Measurements from ENCODE around the gene ETHE1. TPM values are rescaled to one million over a fixed set of nuclear protein-coding genes. Genes with fewer than 3 reads are reported as not detected.

The ETHE1 gene
- total RNA-seq, 2 experiments from 2014 or later = 67.9 to 69.1 TPM

GRCh38 chr19:43501661-43502418, 25.2 kb downstream of the ETHE1 start:
- ATAC-seq (no peak), DNase-seq (no peak)
- Mint-ChIP-seq H3K4me1 (ENCODE audit: low read depth) (peaks cover 27% of the 10 kb centered on the region), H3K4me3 (no peak overlapping the region), H3K27ac (no peak overlapping the region), H3K36me3 (ENCODE audit: low read depth) (peaks cover 16% of the 10 kb centered on the region), H3K9me3 (ENCODE audit: insufficient read depth) (no peaks in the 10 kb centered on the region), H3K27me3 (ENCODE audit: low read depth) (no peaks in the 10 kb centered on the region)
- POLR2A ChIA-PET = interaction anchor here (0.6 kb wide), 2 partner anchors 29 to 98 kb away, joined by 3 to 5 read pairs; no protein-coding TSS in a partner anchor
- CTCF ChIA-PET = interaction anchor here (0.5 to 1.0 kb wide), 2 partner anchors 55 to 58 kb away, joined by 3 to 4 read pairs; no protein-coding TSS in a partner anchor

- POLR2A ChIA-PET = no interaction called here
- Mint-ChIP-seq H3K36me3 (ENCODE audit: low read depth) (peaks cover 8% of the 10 kb centered on the region), H3K27ac (no peak overlapping the region), H3K27me3 (ENCODE audit: low read depth) (no peaks in the 10 kb centered on the region), H3K4me3 (no peak overlapping the region), H3K9me3 (ENCODE audit: insufficient read depth) (no peaks in the 10 kb centered on the region), H3K4me1 (ENCODE audit: low read depth) (peaks cover 12% of the 10 kb centered on the region)
- no peak for ATAC-seq
- CTCF ChIA-PET = interaction anchor here (0.9 to 3.0 kb wide), 2 partner anchors 20 to 52 kb away, joined by 4 to 11 read pairs; no protein-coding TSS in a partner anchor
- no peak for DNase-seq
Measured at GRCh38 chr19:43499042-43499441, 28.0 kb downstream of the ETHE1 start.

- CTCF ChIA-PET = interaction anchor here (0.9 to 3.0 kb wide), 2 partner anchors 21 to 52 kb away, joined by 4 to 11 read pairs; no protein-coding TSS in a partner anchor
- Mint-ChIP-seq H3K4me3 (no peak overlapping the region), H3K27ac (no peak overlapping the region), H3K27me3 (ENCODE audit: low read depth) (no peaks in the 10 kb centered on the region), H3K9me3 (ENCODE audit: insufficient read depth) (no peaks in the 10 kb centered on the region), H3K36me3 (ENCODE audit: low read depth) (peaks cover 8% of the 10 kb centered on the region), H3K4me1 (ENCODE audit: low read depth) (peaks cover 6% of the 10 kb centered on the region)
- POLR2A ChIA-PET = interaction anchor here (0.8 kb wide), 1 partner anchor 11 kb away, joined by 3 read pairs; no protein-coding TSS in a partner anchor
- DNase-seq (no peak), ATAC-seq (no peak)
Measured at GRCh38 chr19:43498233-43498842, 28.7 kb downstream of the ETHE1 start.

- Mint-ChIP-seq H3K27ac (no peak overlapping the region), H3K36me3 (ENCODE audit: low read depth) (peaks cover 4% of the 10 kb centered on the region), H3K9me3 (ENCODE audit: insufficient read depth) (no peaks in the 10 kb centered on the region), H3K4me1 (ENCODE audit: low read depth) (no peaks in the 10 kb centered on the region), H3K27me3 (ENCODE audit: low read depth) (no peaks in the 10 kb centered on the region), H3K4me3 (no peak overlapping the region)
- ATAC-seq = no peak
- DNase-seq = no peak
- POLR2A ChIA-PET = no interaction called here
- CTCF ChIA-PET = interaction anchor here (1.5 kb wide), 1 partner anchor 23 kb away, joined by 3 read pairs; no protein-coding TSS in a partner anchor
Measured at GRCh38 chr19:43496960-43497359, 30.0 kb downstream of the ETHE1 start.

- POLR2A ChIA-PET = no interaction called here
- ATAC-seq = no peak
- DNase-seq = no peak
- Mint-ChIP-seq H3K4me3 (no peak overlapping the region), H3K36me3 (ENCODE audit: low read depth) (peaks cover 2% of the 10 kb centered on the region), H3K9me3 (ENCODE audit: insufficient read depth) (no peaks in the 10 kb centered on the region), H3K4me1 (ENCODE audit: low read depth) (no peaks in the 10 kb centered on the region), H3K27me3 (ENCODE audit: low read depth) (no peaks in the 10 kb centered on the region), H3K27ac (no peak overlapping the region)
- CTCF ChIA-PET = interaction anchor here (0.9 kb wide), 1 partner anchor 26 kb away, joined by 3 read pairs; no protein-coding TSS in a partner anchor
Measured at GRCh38 chr19:43495082-43495481, 31.9 kb downstream of the ETHE1 start.

GRCh38 chr19:43490759-43491158, 36.2 kb downstream of the ETHE1 start:
- Mint-ChIP-seq H3K36me3 (ENCODE audit: low read depth) (peaks cover 2% of the 10 kb centered on the region), H3K4me3 (no peak overlapping the region), H3K4me1 (ENCODE audit: low read depth) (peaks cover 2% of the 10 kb centered on the region), H3K9me3 (ENCODE audit: insufficient read depth) (no peaks in the 10 kb centered on the region), H3K27me3 (ENCODE audit: low read depth) (no peaks in the 10 kb centered on the region), H3K27ac (no peak overlapping the region)
- no peak for ATAC-seq
- ChIA-PET CTCF (interaction anchor here (1.2 to 1.6 kb wide), 4 partner anchors 29 to 58 kb away, joined by 3 to 9 read pairs (median 4); no protein-coding TSS in a partner anchor), POLR2A (no interaction called here)
- no peak for DNase-seq

- Mint-ChIP-seq H3K9me3 (ENCODE audit: insufficient read depth) (no peaks in the 10 kb centered on the region), H3K27me3 (ENCODE audit: low read depth) (no peaks in the 10 kb centered on the region), H3K36me3 (ENCODE audit: low read depth) (no peaks in the 10 kb centered on the region), H3K4me3 (no peak overlapping the region), H3K4me1 (ENCODE audit: low read depth) (peaks cover 2% of the 10 kb centered on the region), H3K27ac (no peak overlapping the region)
- no peak for ATAC-seq
- POLR2A ChIA-PET = no interaction called here
- CTCF ChIA-PET = interaction anchor here (1.2 to 1.6 kb wide), 4 partner anchors 30 to 58 kb away, joined by 3 to 9 read pairs (median 4); no protein-coding TSS in a partner anchor
- no peak for DNase-seq
Measured at GRCh38 chr19:43489979-43490599, 36.9 kb downstream of the ETHE1 start.

GRCh38 chr19:43489310-43489709, 37.7 kb downstream of the ETHE1 start:
- CTCF ChIA-PET = interaction anchor here (1.6 kb wide), 1 partner anchor 31 kb away, joined by 5 read pairs; no protein-coding TSS in a partner anchor
- Mint-ChIP-seq H3K27me3 (ENCODE audit: low read depth) (no peaks in the 10 kb centered on the region), H3K27ac (no peak overlapping the region), H3K4me1 (ENCODE audit: low read depth) (peaks cover 2% of the 10 kb centered on the region), H3K4me3 (no peak overlapping the region), H3K36me3 (ENCODE audit: low read depth) (no peaks in the 10 kb centered on the region), H3K9me3 (ENCODE audit: insufficient read depth) (no peaks in the 10 kb centered on the region)
- ATAC-seq = no peak
- DNase-seq = no peak
- POLR2A ChIA-PET = interaction anchor here (0.6 kb wide), 1 partner anchor 177 kb away, joined by 4 read pairs; no protein-coding TSS in a partner anchor

- POLR2A ChIA-PET = no interaction called here
- DNase-seq = no peak
- Mint-ChIP-seq H3K36me3 (ENCODE audit: low read depth) (no peaks in the 10 kb centered on the region), H3K9me3 (ENCODE audit: insufficient read depth) (no peaks in the 10 kb centered on the region), H3K27ac (no peak overlapping the region), H3K4me1 (ENCODE audit: low read depth) (peaks cover 2% of the 10 kb centered on the region), H3K4me3 (no peak overlapping the region), H3K27me3 (ENCODE audit: low read depth) (no peaks in the 10 kb centered on the region)
- ATAC-seq = no peak
- CTCF ChIA-PET = interaction anchor here (0.7 kb wide), 1 partner anchor 31 kb away, joined by 5 read pairs; no protein-coding TSS in a partner anchor
Measured at GRCh38 chr19:43488179-43488578, 38.8 kb downstream of the ETHE1 start.

- Mint-ChIP-seq H3K4me3 (no peak overlapping the region), H3K9me3 (ENCODE audit: insufficient read depth) (no peaks in the 10 kb centered on the region), H3K27me3 (ENCODE audit: low read depth) (no peaks in the 10 kb centered on the region), H3K4me1 (ENCODE audit: low read depth) (peaks cover 2% of the 10 kb centered on the region), H3K36me3 (ENCODE audit: low read depth) (no peaks in the 10 kb centered on the region), H3K27ac (no peak overlapping the region)
- CTCF ChIA-PET = no interaction called here
- ATAC-seq (no peak), DNase-seq (no peak)
- POLR2A ChIA-PET = no interaction called here
Measured at GRCh38 chr19:43486412-43486811, 40.6 kb downstream of the ETHE1 start.

GRCh38 chr19:43485951-43486350, 41.0 kb downstream of the ETHE1 start:
- CTCF ChIA-PET = no interaction called here

More at GRCh38 chr19:43485951-43486350, 41.0 kb downstream of the ETHE1 start:
- no peak for DNase-seq
- POLR2A ChIA-PET = no interaction called here
- Mint-ChIP-seq H3K27ac (no peak overlapping the region), H3K27me3 (ENCODE audit: low read depth) (no peaks in the 10 kb centered on the region), H3K9me3 (ENCODE audit: insufficient read depth) (no peaks in the 10 kb centered on the region), H3K4me1 (ENCODE audit: low read depth) (peaks cover 2% of the 10 kb centered on the region), H3K4me3 (no peak overlapping the region), H3K36me3 (ENCODE audit: low read depth) (no peaks in the 10 kb centered on the region)
- ATAC-seq = no peak

Measured in activated CD8-positive, alpha-beta T cell treated with anti-CD3 and anti-CD28 coated beads, Interleukin-2, amount 10 ng/mL, durations not matched to agents 7 days and 5 days (primary cell).